HEK293 (cell line): ENCODE data around the gene STARD5.

Experiments used
- CTCF ChIA-PET: fragments of 350-600 bp; formaldehyde crosslinking; extraction: SDS; loops from one replicate; lab custom pipeline; 2021; ENCODE audit warnings: antibody characterized with exemption; lab: Yijun Ruan, JAX
- POLR2A ChIA-PET: fragments of 300-600 bp; formaldehyde crosslinking; extraction: SDS; loops from one replicate; lab custom pipeline; 2020; ENCODE audit warnings: antibody characterized with exemption, inconsistent platforms; lab: Yijun Ruan, JAX
- H3K27ac ChIP-seq: fragments of 200-500 bp; sonication (Bioruptor generic); 2 replicates; pipeline ENCODE4 v1.5.1; 2014; ENCODE audit warnings: low read depth, low read length, control low read depth, inconsistent platforms; ENCODE audit errors: extremely low read depth
- H3K36me3 ChIP-seq, 2 experiments: fragments of 200-500 bp in 1 of 2; sonication (Bioruptor generic) in 1 of 2; 1 replicate in 1 of 2; 2 replicates in 1 of 2; pipeline ENCODE4 v1.5.1; 2014 to 2017; ENCODE audit warnings: inconsistent platforms in 2 of 2, low read length in 2 of 2; ENCODE audit not compliant: control insufficient read depth in 2 of 2, insufficient read depth in 1 of 2
- H3K4me1 ChIP-seq: fragments of 200-500 bp; sonication (Bioruptor generic); 2 replicates; pipeline ENCODE4 v1.5.1; 2014; ENCODE audit warnings: mild to moderate bottlenecking, low read length, inconsistent platforms; ENCODE audit not compliant: control insufficient read depth, insufficient read depth
- H3K4me3 ChIP-seq: 2 replicates; pipeline ENCODE4 v1.5.1; 2011; ENCODE audit warnings: low read depth, mild to moderate bottlenecking, control low read depth, low read length, moderate library complexity
- H3K9me3 ChIP-seq: fragments of 200-500 bp; sonication (Bioruptor generic); 2 replicates; pipeline ENCODE4 v1.5.1; 2014; ENCODE audit warnings: low read depth, low read length, inconsistent platforms; ENCODE audit not compliant: control insufficient read depth, insufficient read depth
- AEBP2 ChIP-seq: fragments of 450-650 bp; formaldehyde crosslinking; IDR thresholded peaks from 2 replicates; pipeline ENCODE4 v1.5.1; 2016; ENCODE audit warnings: missing biosample characterization, missing genetic modification characterization, borderline replicate concordance
- GLI4 ChIP-seq: fragments of 450-650 bp; formaldehyde crosslinking; IDR thresholded peaks from 2 replicates; pipeline ENCODE4 v1.5.1; 2016; ENCODE audit warnings: missing biosample characterization, missing genetic modification characterization
- IKZF3 ChIP-seq: fragments of 450-650 bp; IDR thresholded peaks from 2 replicates; pipeline ENCODE4 v1.5.0; 2018; ENCODE audit warnings: missing biosample characterization, mild to moderate bottlenecking, missing genetic modification characterization, moderate library complexity
- REST ChIP-seq: fragments of 450-650 bp; formaldehyde crosslinking; IDR thresholded peaks from 2 replicates; pipeline ENCODE4 v1.5.1; 2016; ENCODE audit warnings: missing biosample characterization, missing genetic modification characterization
- TCF7L2 ChIP-seq: IDR thresholded peaks from 2 replicates; pipeline ENCODE4 v1.6.1; 2011; ENCODE audit warnings: low read depth, mild to moderate bottlenecking, inconsistent platforms, low read length, moderate library complexity, borderline replicate concordance
- TRIM28 ChIP-seq: IDR thresholded peaks from 2 replicates; pipeline ENCODE4 v1.6.1; 2011; ENCODE audit warnings: low read length, control low read depth, borderline replicate concordance
- YY1 ChIP-seq: fragments of 450-650 bp; formaldehyde crosslinking; IDR thresholded peaks from 2 replicates; pipeline ENCODE4 v1.5.1; 2018; ENCODE audit warnings: missing biosample characterization, missing genetic modification characterization
- ZNF391 ChIP-seq: fragments of 450-650 bp; formaldehyde crosslinking; IDR thresholded peaks from 2 replicates; pipeline ENCODE4 v1.5.1; 2016; ENCODE audit warnings: low read depth, missing biosample characterization, missing genetic modification characterization, borderline replicate concordance
- ZNF76 ChIP-seq: fragments of 450-650 bp; formaldehyde crosslinking; IDR thresholded peaks from 2 replicates; pipeline ENCODE4; 2016; ENCODE audit warnings: low read depth, missing biosample characterization, missing genetic modification characterization, borderline replicate concordance
- ZSCAN5A ChIP-seq: fragments of 450-650 bp; formaldehyde crosslinking; IDR thresholded peaks from 2 replicates; pipeline ENCODE4 v1.5.1; 2016; ENCODE audit warnings: missing biosample characterization, missing genetic modification characterization
- TF ChIP-seq, protein P1 (sequence below): fragments of 450-650 bp; formaldehyde crosslinking; IDR thresholded peaks from 2 replicates; pipeline ENCODE4 v1.5.1; 2016; ENCODE audit warnings: missing biosample characterization, missing genetic modification characterization

The STARD5 gene

DNA sequence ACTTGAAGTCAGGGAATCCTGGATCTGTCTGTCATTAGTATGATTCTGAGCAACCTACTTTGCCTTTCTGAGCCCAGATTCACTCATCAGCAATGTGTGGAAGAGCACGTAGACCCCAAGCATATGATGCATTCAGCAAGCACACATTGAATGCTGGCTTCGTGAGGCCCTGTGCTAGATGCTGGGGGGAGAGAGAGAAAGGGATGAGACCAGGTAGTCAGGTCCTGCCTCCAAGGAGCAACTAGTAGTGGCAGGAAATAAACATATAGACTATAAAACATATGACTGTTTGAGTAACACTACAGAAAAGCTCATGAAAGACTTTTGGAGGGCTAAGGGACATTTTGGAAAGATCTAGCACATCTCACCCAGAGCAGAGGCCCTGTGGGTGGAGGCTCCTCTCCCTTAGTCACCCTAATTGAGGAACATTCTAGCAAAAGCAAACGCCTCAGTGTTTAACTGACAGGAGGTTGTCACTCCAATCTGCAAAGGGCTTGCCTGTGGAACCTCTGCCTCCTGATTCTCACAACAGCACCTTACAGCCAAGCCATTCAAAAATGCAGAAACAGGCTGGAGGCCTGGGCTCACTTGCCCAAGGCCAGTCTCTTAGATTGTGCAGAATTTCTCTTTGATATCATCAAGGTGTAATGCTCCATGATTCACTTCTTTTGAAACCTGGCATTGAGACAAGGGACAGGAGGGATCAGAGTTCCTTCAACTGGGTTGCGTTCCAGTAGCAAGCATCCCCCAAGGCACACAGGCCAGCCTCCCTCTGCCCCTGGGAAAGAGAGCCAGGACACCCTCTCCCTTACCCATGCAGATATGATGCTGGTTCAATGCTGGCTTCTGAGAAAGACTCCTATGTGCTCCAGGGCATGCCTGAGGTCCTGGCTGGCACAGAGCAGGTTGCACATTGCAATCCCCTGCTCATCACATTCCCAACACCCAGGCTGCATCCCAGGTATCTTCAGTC, 26.1 kb downstream of the STARD5 start (continued):
- TF ChIP-seq AEBP2 (tag by site-specific recombination): no peak
- no peak for TF ChIP-seq GLI4 (tag by site-specific recombination)
- TF ChIP-seq IKZF3 (tag by site-specific recombination): no peak
- TF ChIP-seq ZSCAN5A: no peak
- TF ChIP-seq ZNF76 (tag by site-specific recombination): no peak
- no peak for TF ChIP-seq ZNF391

DNA sequence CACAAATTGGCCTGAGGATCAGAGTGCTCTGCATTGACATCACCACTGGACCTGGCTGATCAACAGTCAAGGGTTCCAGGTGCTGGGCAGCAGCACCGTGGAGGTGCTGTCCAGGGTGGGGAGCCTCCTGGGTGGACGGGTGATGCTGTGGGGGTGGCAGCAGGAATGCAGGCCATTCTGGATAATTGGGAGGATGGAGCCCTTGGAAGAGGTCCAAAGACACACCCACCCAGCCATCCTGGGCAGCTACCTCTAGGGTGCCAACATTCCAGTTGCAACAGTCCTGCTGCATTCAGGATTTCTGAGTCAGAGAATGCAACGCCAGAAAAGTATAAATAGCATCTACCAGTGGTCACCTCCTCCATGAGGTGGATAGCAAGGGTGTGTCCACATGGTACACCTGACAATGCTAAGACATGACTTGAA, 26.8 kb downstream of the STARD5 start:
- POLR2A ChIA-PET: interaction anchor here (1.2 kb wide), 1 partner anchor 18 kb away, joined by 3 read pairs; no protein-coding TSS in a partner anchor
- CTCF ChIA-PET: interaction anchor here (0.7 to 1.2 kb wide), 3 partner anchors 27 to 108 kb away, joined by 3 read pairs; partner anchors contain the start of gene STARD5
- no peaks in the 10 kb centered on the region for H3K9me3 ChIP-seq
- TF ChIP-seq TCF7L2 (no peak), REST (tag by site-specific recombination) (peak; percentile 69; the same call in 1 of the 2 replicates)
- no peak overlapping the region for H3K4me3 ChIP-seq
- no peaks in the 10 kb centered on the region for H3K36me3 ChIP-seq
- H3K27ac ChIP-seq: no peak overlapping the region
- H3K4me1 ChIP-seq: no peaks in the 10 kb centered on the region

DNA sequence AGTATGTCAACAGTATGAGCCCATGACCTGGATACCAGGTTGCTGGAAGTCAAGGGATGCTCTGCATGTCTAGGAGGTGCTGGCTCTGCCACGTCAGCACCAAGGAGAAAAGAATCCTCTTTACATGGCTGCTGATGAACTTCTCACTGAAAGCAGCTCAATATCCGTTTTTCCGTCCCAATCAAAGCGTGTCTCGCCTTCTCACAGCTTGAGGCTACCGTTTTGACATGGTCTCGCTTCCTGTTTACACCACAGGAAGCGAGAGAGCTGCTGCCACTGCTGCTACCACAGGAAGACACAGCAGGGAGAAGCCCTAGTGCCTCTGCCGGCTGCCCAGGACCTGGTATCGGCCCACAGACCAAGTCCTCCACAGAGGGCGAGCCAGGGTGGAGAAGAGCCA, 27.3 kb downstream of the STARD5 start:
- POLR2A ChIA-PET: interaction anchor here (1.2 kb wide), 1 partner anchor 18 kb away, joined by 3 read pairs; no protein-coding TSS in a partner anchor
- no peaks in the 10 kb centered on the region for H3K4me1 ChIP-seq
- H3K9me3 ChIP-seq: no peaks in the 10 kb centered on the region
- CTCF ChIA-PET: interaction anchor here (0.5 to 2.0 kb wide), 6 partner anchors 21 to 843 kb away, joined by 3 to 8 read pairs (median 3); partner anchors contain the start of gene STARD5
- no peak overlapping the region for H3K27ac ChIP-seq
- no peak overlapping the region for H3K4me3 ChIP-seq
- no peaks in the 10 kb centered on the region for H3K36me3 ChIP-seq
- TF ChIP-seq TRIM28: no peak
- TF ChIP-seq, protein P1, sequence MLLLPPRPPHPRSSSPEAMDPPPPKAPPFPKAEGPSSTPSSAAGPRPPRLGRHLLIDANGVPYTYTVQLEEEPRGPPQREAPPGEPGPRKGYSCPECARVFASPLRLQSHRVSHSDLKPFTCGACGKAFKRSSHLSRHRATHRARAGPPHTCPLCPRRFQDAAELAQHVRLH: no peak
- no peak for TF ChIP-seq YY1 (tag by site-specific recombination)
